H1 (cell line): ENCODE results near the gene ASXL3. TPM values are rescaled to one million over a fixed set of nuclear protein-coding genes. Genes with fewer than 3 reads are reported as not detected.

Experiments used
- CTCF ChIA-PET: fragments of 300-600 bp; sonication (Branson Sonifier 250); formaldehyde crosslinking; loops from one replicate; lab custom pipeline; 2021; ENCODE audit not compliant: partially characterized antibody; lab: Charles Lee
- POLR2A ChIA-PET: fragments of 300-600 bp; sonication (Branson Sonifier 250); formaldehyde crosslinking; loops from one replicate; lab custom pipeline; 2021; ENCODE audit warnings: inconsistent platforms; ENCODE audit not compliant: partially characterized antibody; lab: Charles Lee
- DNase-seq, 2 experiments: peaks; one replicate each; pipeline versions ENCODE4 v3.0.0 to v3.0.0-alpha.2; 2010 to 2022; ENCODE audit warnings: low spot score in 2 of 2, low read depth in 1 of 2, mixed read lengths in 1 of 2
- FAIRE-seq: peaks from 2 replicates; lab custom pipeline; 2011; peaks lifted over from hg19 to GRCh38; lab: Jason Lieb, UNC
- H2AFZ ChIP-seq: 2 replicates; pipeline ENCODE4 v1.8.1; 2012; ENCODE audit warnings: low read length, inconsistent platforms
- H2AK5ac ChIP-seq: 2 replicates; pipeline ENCODE4 v1.6.1; 2013; ENCODE audit warnings: low read depth, low read length
- H2BK120ac ChIP-seq: replicated peaks from 2 replicates; pipeline ENCODE3; 2013; ENCODE audit warnings: low read depth, low read length, inconsistent platforms
- H2BK12ac ChIP-seq: 2 replicates; pipeline ENCODE4 v1.6.1; 2013; ENCODE audit warnings: low read depth, low read length
- H2BK15ac ChIP-seq: 2 replicates; pipeline ENCODE4 v1.6.1; 2013; ENCODE audit warnings: low read length
- H2BK20ac ChIP-seq: 2 replicates; pipeline ENCODE4 v1.6.1; 2013; ENCODE audit warnings: low read length
- H2BK5ac ChIP-seq: 2 replicates; pipeline ENCODE4 v1.6.1; 2013; ENCODE audit warnings: low read depth, low read length
- H3K14ac ChIP-seq: 2 replicates; pipeline ENCODE4 v1.6.1; 2013; ENCODE audit warnings: inconsistent platforms; ENCODE audit not compliant: insufficient read length
- H3K18ac ChIP-seq: 2 replicates; pipeline ENCODE4 v1.6.1; 2013; ENCODE audit warnings: low read length; ENCODE audit errors: extremely low read depth
- H3K23ac ChIP-seq: 2 replicates; pipeline ENCODE4 v1.6.1; 2013; ENCODE audit warnings: inconsistent platforms; ENCODE audit not compliant: insufficient read length
- H3K23me2 ChIP-seq: 2 replicates; pipeline ENCODE4 v1.6.1; 2013; ENCODE audit warnings: low read depth, low read length
- H3K27ac ChIP-seq: 2 replicates; pipeline ENCODE4 v1.6.1; 2011; ENCODE audit warnings: low read depth, low read length, inconsistent platforms
- H3K27me3 ChIP-seq, 4 experiments: replicated peaks in 1 of 4; 1 replicate in 1 of 4; 2 replicates in 3 of 4; pipeline versions ENCODE4 v1.6.1 to v1.8.1; 2011 to 2013; ENCODE audit warnings: low read length in 3 of 4, mild to moderate bottlenecking in 3 of 4, inconsistent platforms in 2 of 4, mixed read lengths in 2 of 4, moderate library complexity in 1 of 4; ENCODE audit not compliant: control insufficient read depth in 3 of 4, insufficient read depth in 3 of 4; ENCODE audit errors: extremely low read depth in 1 of 4
- H3K36me3 ChIP-seq, 4 experiments: 2 replicates each; pipeline versions ENCODE4 v1.6.1 to v1.8.1; 2011 to 2013; ENCODE audit warnings: mild to moderate bottlenecking in 4 of 4, low read length in 3 of 4, moderate library complexity in 2 of 4, control low read depth in 1 of 4, inconsistent platforms in 1 of 4; ENCODE audit not compliant: insufficient read depth in 4 of 4, control insufficient read depth in 2 of 4
- H3K4ac ChIP-seq: replicated peaks from 2 replicates; pipeline ENCODE3; 2013; ENCODE audit warnings: low read length, low read depth, mixed read lengths, inconsistent platforms; ENCODE audit not compliant: insufficient read length
- H3K4me1 ChIP-seq, 4 experiments: replicated peaks in 1 of 4; 1 replicate in 1 of 4; 2 replicates in 3 of 4; pipeline versions ENCODE4 v1.6.1 to v1.8.1; 2011 to 2013; ENCODE audit warnings: low read length in 3 of 4, inconsistent platforms in 2 of 4, mixed read lengths in 1 of 4; ENCODE audit not compliant: insufficient read depth in 4 of 4, control insufficient read depth in 3 of 4
- H3K4me2 ChIP-seq, 2 experiments: 2 replicates each; pipeline versions ENCODE4 v1.6.1 to v1.8.1; 2011 to 2013; ENCODE audit warnings: low read depth in 2 of 2, low read length in 2 of 2, control low read depth in 1 of 2, inconsistent platforms in 1 of 2, mild to moderate bottlenecking in 1 of 2; ENCODE audit not compliant: insufficient read depth in 1 of 2
- H3K4me3 ChIP-seq, 4 experiments: fragments of 200-600, 300-600 bp in 1 of 4; sonication (generic), shearing (Covaris generic), sonication (Bioruptor Twin) in 1 of 4; 2 replicates each; pipeline versions ENCODE4 v1.5.1 to v1.8.1; 2011 to 2016; ENCODE audit warnings: low read length in 4 of 4, low read depth in 3 of 4, control low read depth in 2 of 4, inconsistent platforms in 2 of 4, mild to moderate bottlenecking in 2 of 4, mixed read lengths in 1 of 4, moderate library complexity in 1 of 4; ENCODE audit not compliant: insufficient read depth in 2 of 4; ENCODE audit errors: extremely low read depth in 1 of 4
- H3K56ac ChIP-seq: replicated peaks from 2 replicates; pipeline ENCODE3; 2013; ENCODE audit warnings: low read depth, mild to moderate bottlenecking, mixed read lengths, low read length, inconsistent platforms; ENCODE audit not compliant: insufficient read length
- H3K79me1 ChIP-seq: 2 replicates; pipeline ENCODE4 v1.6.1; 2013; ENCODE audit warnings: low read depth, low read length, control low read depth
- H3K79me2 ChIP-seq, 2 experiments: 2 replicates each; pipeline versions ENCODE4 v1.6.1 to v1.8.1; 2012 to 2013; ENCODE audit warnings: low read length in 2 of 2, mild to moderate bottlenecking in 2 of 2, inconsistent platforms in 1 of 2; ENCODE audit not compliant: insufficient read depth in 2 of 2, control insufficient read depth in 1 of 2
- H3K9ac ChIP-seq, 4 experiments: replicated peaks in 1 of 4; 1 replicate in 1 of 4; 2 replicates in 3 of 4; pipeline versions ENCODE4 v1.6.1 to v1.8.1; 2011 to 2013; ENCODE audit warnings: low read depth in 3 of 4, low read length in 3 of 4, control low read depth in 2 of 4, mild to moderate bottlenecking in 2 of 4, moderate library complexity in 2 of 4, inconsistent platforms in 1 of 4; ENCODE audit errors: extremely low read depth in 1 of 4
- H3K9me3 ChIP-seq, 2 experiments: 2 replicates each; pipeline versions ENCODE4 v1.6.1 to v1.8.1; 2012 to 2013; ENCODE audit warnings: mild to moderate bottlenecking in 2 of 2, moderate library complexity in 2 of 2, control low read depth in 1 of 2, inconsistent platforms in 1 of 2, low read depth in 1 of 2, low read length in 1 of 2, mixed read lengths in 1 of 2; ENCODE audit not compliant: insufficient read depth in 2 of 2
- H4K20me1 ChIP-seq, 2 experiments: replicated peaks in 1 of 2; 2 replicates each; pipeline versions ENCODE3 to v1.8.1; 2011 to 2013; ENCODE audit warnings: inconsistent platforms in 2 of 2, low read length in 2 of 2, mild to moderate bottlenecking in 1 of 2; ENCODE audit not compliant: insufficient read depth in 2 of 2, control insufficient read depth in 1 of 2
- H4K5ac ChIP-seq: 2 replicates; pipeline ENCODE4 v1.6.1; 2013; ENCODE audit warnings: low read length, low read depth, mixed read lengths, inconsistent platforms; ENCODE audit not compliant: insufficient read length
- H4K8ac ChIP-seq: 2 replicates; pipeline ENCODE4 v1.8.0; 2013; ENCODE audit warnings: mild to moderate bottlenecking, moderate library complexity, low read length, inconsistent platforms; ENCODE audit not compliant: insufficient read depth; ENCODE audit errors: extremely low read depth
- H4K91ac ChIP-seq: replicated peaks from 2 replicates; pipeline ENCODE3; 2013; ENCODE audit warnings: low read length, mixed read lengths, inconsistent platforms; ENCODE audit not compliant: insufficient read length
- CBX5 ChIP-seq: fragments of 300-800, 300-1000 bp; sonication (generic); IDR thresholded peaks from 2 replicates; pipeline ENCODE4 v1.7.1; 2016; ENCODE audit warnings: antibody characterized with exemption, low read length, low read depth
- EGR1 ChIP-seq: IDR thresholded peaks from 2 replicates; pipeline ENCODE4 v1.6.1; 2011; ENCODE audit warnings: low read depth, low read length, borderline replicate concordance
- POLR2AphosphoS5 ChIP-seq: IDR thresholded peaks from 2 replicates; pipeline ENCODE4 v1.6.1; 2011; ENCODE audit warnings: low read depth, low read length
- SIRT6 ChIP-seq: IDR thresholded peaks from one replicate; pipeline ENCODE4 v1.7.1; 2012; ENCODE audit warnings: low read length, inconsistent platforms
- WGBS, 2 experiments: shearing (Covaris generic) in 1 of 2; methylation state at CpG; one replicate each; pipeline versions ENCODE4 v1.1.6 to v1.1.7; 2013 to 2015; ENCODE audit warnings: low lambda C conversion rate in 2 of 2, mixed read lengths in 2 of 2, inconsistent platforms in 1 of 2, low coverage in 1 of 2, missing lambda C conversion rate in 1 of 2; ENCODE audit not compliant: insufficient replicate concordance in 2 of 2, insufficient coverage in 1 of 2, insufficient read length in 1 of 2; ENCODE audit errors: extremely low coverage in 1 of 2, missing lambda C conversion rate in 1 of 2; 5-methylcytosine and 5-hydroxymethylcytosine counted together
- polyA plus RNA-seq, 7 experiments: library from polyadenylated mRNA; depleted of rRNA in 3 of 7; stranded (reverse) in 5 of 7; unstranded in 2 of 7; fragments of >200 nt in 5 of 7; fragments of 200-250 nt in 2 of 7; gene quantifications; 1 replicate in 5 of 7; 2 replicates in 1 of 7; 4 replicates in 1 of 7; pipeline versions ENCODE4 v1.2.1 to v1.2.3, GENCODE V29; 2011 to 2013; ENCODE audit warnings: missing spikeins in 2 of 7, mixed read lengths in 2 of 7
- total RNA-seq: library from RNA; stranded (reverse); fragmentation: NEBNext Ultra II Directional; extraction: Animal tissue kit (Norgen Biotek cat#: 25700); gene quantifications from 2 replicates; pipeline ENCODE4 v1.2.1, GENCODE V29; 2021

ASXL3 gene
- total and polyA plus RNA-seq, 2 of the 8 experiments (the other 6 are each of a cell fraction or from before 2014, with no cell fraction given), result 0.08 to 1.3 TPM

DNA sequence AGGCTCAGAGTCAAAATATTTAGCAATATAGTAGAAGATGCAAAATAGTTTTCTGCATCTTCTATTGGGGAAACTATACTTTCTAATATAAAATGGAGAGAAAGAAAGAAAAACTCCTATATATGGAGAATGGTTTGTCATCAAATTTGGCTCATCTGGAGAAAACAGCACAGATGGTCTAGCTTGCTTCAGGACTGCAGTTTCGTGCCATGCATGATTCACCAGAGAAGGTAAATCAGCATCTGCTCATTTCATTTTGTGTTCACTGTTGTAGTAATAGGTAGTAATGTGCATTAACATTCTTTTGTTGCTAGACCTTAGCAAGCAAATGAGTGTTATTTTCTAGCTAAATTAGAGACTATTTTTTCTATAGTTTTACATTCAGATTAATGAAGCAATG, 179.0 kb downstream of the ASXL3 start:
- Histone ChIP-seq H3K79me2 (no peaks in the 10 kb centered on the region), H3K18ac (no peak overlapping the region), H3K23ac (no peak overlapping the region), H4K91ac (no peak overlapping the region), H3K27ac (no peak overlapping the region), H3K9me3 (no peaks in the 10 kb centered on the region), H3K23me2 (no peaks in the 10 kb centered on the region), H4K20me1 (no peaks in the 10 kb centered on the region), H2BK12ac (no peak overlapping the region), H3K36me3 (no peaks in the 10 kb centered on the region), H2BK20ac (no peak overlapping the region), H4K5ac (no peak overlapping the region), H4K8ac (no peak overlapping the region), H3K4me1 (no peaks in the 10 kb centered on the region), H3K9ac (no peak overlapping the region), H2BK5ac (no peak overlapping the region), H3K56ac (no peak overlapping the region), H3K4ac (no peak overlapping the region), H3K14ac (no peak overlapping the region), H3K27me3 (no peaks in the 10 kb centered on the region), H3K79me1 (no peaks in the 10 kb centered on the region), H2AK5ac (no peak overlapping the region), H3K4me3 (no peak overlapping the region), H2BK15ac (no peak overlapping the region), H2BK120ac (no peak overlapping the region), H3K4me2 (no peak overlapping the region), H2AFZ (no peak overlapping the region)
- TF ChIP-seq SIRT6 (no peak), POLR2AphosphoS5 (no peak), EGR1 (no peak), CBX5 (no peak)
- FAIRE-seq (no peak), DNase-seq (no peak)
- POLR2A ChIA-PET, result no interaction called here
- 93% methylated on average over 1 of the region's 1 CpG; no CpG with 5 or more reads in 1 of the 2 experiments for WGBS, 2 experiments
- CTCF ChIA-PET, result no interaction called here
